GM21381 (cell line): ENCODE results near the gene IL6.
"Not testable (repeated sequence)": the region's sequence is repeated elsewhere in the genome, so short reads cannot be mapped to it uniquely, and the experiment has no call there.

Experiments used
- ATAC-seq: cut with Tn5 transposase; IDR thresholded peaks from one replicate; pipeline ENCODE4 v1.9.1; 2021; ENCODE audit warnings: mild to moderate bottlenecking, moderate library complexity; ENCODE audit not compliant: unreplicated experiment

IL6 gene

GRCh38 chr7:22779730-22780323, 52.8 kb downstream of the IL6 start:
- ATAC-seq: not testable (repeated sequence)

GRCh38 chr7:22781230-22781711, 54.3 kb downstream of the IL6 start:
- no peak for ATAC-seq
